Liver (tissue), 2 donors: ENCODE measurements around the gene EXOC4.

Source experiments
- TF ChIP-seq, protein P1 (sequence below): IDR thresholded peaks from 2 replicates; pipeline ENCODE4 v1.6.1; 2016; ENCODE audit warnings: antibody characterized with exemption, mild to moderate bottlenecking
- TF ChIP-seq, protein P2 (sequence below): fragments of 150-350 bp; IDR thresholded peaks from 2 replicates; pipeline ENCODE4 v1.5.1; 2017; ENCODE audit warnings: improper control_type of control experiment, low read depth, low read length; ENCODE audit not compliant: missing input control
- donor health status: healthy.

GRCh38 chr7:133863362-133864061 lies 610.6 kb downstream of the EXOC4 start:
- TF ChIP-seq, protein P1, sequence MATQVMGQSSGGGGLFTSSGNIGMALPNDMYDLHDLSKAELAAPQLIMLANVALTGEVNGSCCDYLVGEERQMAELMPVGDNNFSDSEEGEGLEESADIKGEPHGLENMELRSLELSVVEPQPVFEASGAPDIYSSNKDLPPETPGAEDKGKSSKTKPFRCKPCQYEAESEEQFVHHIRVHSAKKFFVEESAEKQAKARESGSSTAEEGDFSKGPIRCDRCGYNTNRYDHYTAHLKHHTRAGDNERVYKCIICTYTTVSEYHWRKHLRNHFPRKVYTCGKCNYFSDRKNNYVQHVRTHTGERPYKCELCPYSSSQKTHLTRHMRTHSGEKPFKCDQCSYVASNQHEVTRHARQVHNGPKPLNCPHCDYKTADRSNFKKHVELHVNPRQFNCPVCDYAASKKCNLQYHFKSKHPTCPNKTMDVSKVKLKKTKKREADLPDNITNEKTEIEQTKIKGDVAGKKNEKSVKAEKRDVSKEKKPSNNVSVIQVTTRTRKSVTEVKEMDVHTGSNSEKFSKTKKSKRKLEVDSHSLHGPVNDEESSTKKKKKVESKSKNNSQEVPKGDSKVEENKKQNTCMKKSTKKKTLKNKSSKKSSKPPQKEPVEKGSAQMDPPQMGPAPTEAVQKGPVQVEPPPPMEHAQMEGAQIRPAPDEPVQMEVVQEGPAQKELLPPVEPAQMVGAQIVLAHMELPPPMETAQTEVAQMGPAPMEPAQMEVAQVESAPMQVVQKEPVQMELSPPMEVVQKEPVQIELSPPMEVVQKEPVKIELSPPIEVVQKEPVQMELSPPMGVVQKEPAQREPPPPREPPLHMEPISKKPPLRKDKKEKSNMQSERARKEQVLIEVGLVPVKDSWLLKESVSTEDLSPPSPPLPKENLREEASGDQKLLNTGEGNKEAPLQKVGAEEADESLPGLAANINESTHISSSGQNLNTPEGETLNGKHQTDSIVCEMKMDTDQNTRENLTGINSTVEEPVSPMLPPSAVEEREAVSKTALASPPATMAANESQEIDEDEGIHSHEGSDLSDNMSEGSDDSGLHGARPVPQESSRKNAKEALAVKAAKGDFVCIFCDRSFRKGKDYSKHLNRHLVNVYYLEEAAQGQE, result no peak
- TF ChIP-seq, protein P2, sequence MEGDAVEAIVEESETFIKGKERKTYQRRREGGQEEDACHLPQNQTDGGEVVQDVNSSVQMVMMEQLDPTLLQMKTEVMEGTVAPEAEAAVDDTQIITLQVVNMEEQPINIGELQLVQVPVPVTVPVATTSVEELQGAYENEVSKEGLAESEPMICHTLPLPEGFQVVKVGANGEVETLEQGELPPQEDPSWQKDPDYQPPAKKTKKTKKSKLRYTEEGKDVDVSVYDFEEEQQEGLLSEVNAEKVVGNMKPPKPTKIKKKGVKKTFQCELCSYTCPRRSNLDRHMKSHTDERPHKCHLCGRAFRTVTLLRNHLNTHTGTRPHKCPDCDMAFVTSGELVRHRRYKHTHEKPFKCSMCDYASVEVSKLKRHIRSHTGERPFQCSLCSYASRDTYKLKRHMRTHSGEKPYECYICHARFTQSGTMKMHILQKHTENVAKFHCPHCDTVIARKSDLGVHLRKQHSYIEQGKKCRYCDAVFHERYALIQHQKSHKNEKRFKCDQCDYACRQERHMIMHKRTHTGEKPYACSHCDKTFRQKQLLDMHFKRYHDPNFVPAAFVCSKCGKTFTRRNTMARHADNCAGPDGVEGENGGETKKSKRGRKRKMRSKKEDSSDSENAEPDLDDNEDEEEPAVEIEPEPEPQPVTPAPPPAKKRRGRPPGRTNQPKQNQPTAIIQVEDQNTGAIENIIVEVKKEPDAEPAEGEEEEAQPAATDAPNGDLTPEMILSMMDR, result no peak
